ENCODE results near the gene EXOC2. TPM values are rescaled to one million over a fixed set of nuclear protein-coding genes. Genes with fewer than 3 reads are reported as not detected.

The EXOC2 gene
- total RNA-seq, 1 experiment from 2014 or later: 24.5 TPM

DNA sequence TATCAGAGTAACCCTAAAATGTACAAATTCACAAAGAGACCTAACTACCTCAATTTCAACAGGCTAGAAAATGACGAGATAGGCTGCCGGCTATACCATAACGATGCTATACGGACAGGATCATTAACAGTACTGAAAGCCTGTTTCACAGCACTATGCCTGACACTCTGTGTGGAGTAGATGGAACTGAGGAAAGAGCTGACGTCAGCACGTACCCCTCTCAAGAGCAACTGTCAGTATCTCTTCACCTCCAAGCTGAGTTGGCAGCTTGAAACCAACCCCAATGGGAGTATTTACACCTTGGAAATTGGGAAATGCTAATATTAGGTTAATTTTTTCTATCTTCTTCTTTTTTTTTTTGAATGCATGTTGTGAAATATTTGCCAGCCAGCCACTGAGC lies 89.7 kb downstream of the EXOC2 start:
- ChIA-PET RAD21 (ENCODE audit: low non-redundant PET in 1 of 2, low total read pairs in 2 of 2, uncharacterized antibody in 2 of 2, unreplicated experiment in 2 of 2) (no interaction called here), CTCF (no interaction called here), POLR2A (no interaction called here)
- H3K4me2 ChIP-seq (ENCODE audit: low read length): no peak overlapping the region
- H3K27me3 ChIP-seq (ENCODE audit: insufficient read depth, low read length): no peaks in the 10 kb centered on the region
- no peak for TF ChIP-seq EZH2phosphoT487 (IDR thresholded peaks at IDR 0.05; ENCODE audit: borderline replicate concordance)
- no peak for TF ChIP-seq TCF7L2 (IDR thresholded peaks at IDR 0.05; ENCODE audit: borderline replicate concordance, extremely low read depth, insufficient read depth, insufficient read length)
- no peak for TF ChIP-seq ZNF274 (IDR thresholded peaks at IDR 0.05; ENCODE audit: low read depth, low read length)
- TF ChIP-seq, protein P1, sequence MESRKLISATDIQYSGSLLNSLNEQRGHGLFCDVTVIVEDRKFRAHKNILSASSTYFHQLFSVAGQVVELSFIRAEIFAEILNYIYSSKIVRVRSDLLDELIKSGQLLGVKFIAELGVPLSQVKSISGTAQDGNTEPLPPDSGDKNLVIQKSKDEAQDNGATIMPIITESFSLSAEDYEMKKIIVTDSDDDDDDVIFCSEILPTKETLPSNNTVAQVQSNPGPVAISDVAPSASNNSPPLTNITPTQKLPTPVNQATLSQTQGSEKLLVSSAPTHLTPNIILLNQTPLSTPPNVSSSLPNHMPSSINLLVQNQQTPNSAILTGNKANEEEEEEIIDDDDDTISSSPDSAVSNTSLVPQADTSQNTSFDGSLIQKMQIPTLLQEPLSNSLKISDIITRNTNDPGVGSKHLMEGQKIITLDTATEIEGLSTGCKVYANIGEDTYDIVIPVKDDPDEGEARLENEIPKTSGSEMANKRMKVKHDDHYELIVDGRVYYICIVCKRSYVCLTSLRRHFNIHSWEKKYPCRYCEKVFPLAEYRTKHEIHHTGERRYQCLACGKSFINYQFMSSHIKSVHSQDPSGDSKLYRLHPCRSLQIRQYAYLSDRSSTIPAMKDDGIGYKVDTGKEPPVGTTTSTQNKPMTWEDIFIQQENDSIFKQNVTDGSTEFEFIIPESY (IDR thresholded peaks at IDR 0.05; ENCODE audit: extremely low read depth, insufficient replicate concordance, low read length): no peak
- no peak for TF ChIP-seq ZFX (IDR thresholded peaks at IDR 0.05)
- TF ChIP-seq SP1 (IDR thresholded peaks at IDR 0.05; ENCODE audit: low read depth): no peak
- TF ChIP-seq POLR2A (IDR thresholded peaks at IDR 0.05; ENCODE audit: borderline replicate concordance, extremely low read depth, insufficient read depth, insufficient read length): no peak
- no peak for TF ChIP-seq ATF3 (IDR thresholded peaks at IDR 0.05)
- no peak for TF ChIP-seq POLR2AphosphoS5 (IDR thresholded peaks at IDR 0.05; ENCODE audit: low read depth, low read length)
- TF ChIP-seq, protein P2, sequence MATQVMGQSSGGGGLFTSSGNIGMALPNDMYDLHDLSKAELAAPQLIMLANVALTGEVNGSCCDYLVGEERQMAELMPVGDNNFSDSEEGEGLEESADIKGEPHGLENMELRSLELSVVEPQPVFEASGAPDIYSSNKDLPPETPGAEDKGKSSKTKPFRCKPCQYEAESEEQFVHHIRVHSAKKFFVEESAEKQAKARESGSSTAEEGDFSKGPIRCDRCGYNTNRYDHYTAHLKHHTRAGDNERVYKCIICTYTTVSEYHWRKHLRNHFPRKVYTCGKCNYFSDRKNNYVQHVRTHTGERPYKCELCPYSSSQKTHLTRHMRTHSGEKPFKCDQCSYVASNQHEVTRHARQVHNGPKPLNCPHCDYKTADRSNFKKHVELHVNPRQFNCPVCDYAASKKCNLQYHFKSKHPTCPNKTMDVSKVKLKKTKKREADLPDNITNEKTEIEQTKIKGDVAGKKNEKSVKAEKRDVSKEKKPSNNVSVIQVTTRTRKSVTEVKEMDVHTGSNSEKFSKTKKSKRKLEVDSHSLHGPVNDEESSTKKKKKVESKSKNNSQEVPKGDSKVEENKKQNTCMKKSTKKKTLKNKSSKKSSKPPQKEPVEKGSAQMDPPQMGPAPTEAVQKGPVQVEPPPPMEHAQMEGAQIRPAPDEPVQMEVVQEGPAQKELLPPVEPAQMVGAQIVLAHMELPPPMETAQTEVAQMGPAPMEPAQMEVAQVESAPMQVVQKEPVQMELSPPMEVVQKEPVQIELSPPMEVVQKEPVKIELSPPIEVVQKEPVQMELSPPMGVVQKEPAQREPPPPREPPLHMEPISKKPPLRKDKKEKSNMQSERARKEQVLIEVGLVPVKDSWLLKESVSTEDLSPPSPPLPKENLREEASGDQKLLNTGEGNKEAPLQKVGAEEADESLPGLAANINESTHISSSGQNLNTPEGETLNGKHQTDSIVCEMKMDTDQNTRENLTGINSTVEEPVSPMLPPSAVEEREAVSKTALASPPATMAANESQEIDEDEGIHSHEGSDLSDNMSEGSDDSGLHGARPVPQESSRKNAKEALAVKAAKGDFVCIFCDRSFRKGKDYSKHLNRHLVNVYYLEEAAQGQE (IDR thresholded peaks at IDR 0.05; ENCODE audit: low read depth): no peak
- TF ChIP-seq EZH2 (IDR thresholded peaks at IDR 0.05): no peak
- TF ChIP-seq, protein P3, sequence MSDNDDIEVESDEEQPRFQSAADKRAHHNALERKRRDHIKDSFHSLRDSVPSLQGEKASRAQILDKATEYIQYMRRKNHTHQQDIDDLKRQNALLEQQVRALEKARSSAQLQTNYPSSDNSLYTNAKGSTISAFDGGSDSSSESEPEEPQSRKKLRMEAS (IDR thresholded peaks at IDR 0.05): no peak
- TF ChIP-seq RAD21 (IDR thresholded peaks at IDR 0.05; ENCODE audit: low read depth): no peak
- TF ChIP-seq JUND (IDR thresholded peaks at IDR 0.05): no peak
- TF ChIP-seq EGR1 (IDR thresholded peaks at IDR 0.05; ENCODE audit: low read depth): no peak
- no peak for TF ChIP-seq SRF (IDR thresholded peaks at IDR 0.05; ENCODE audit: low read depth)
- no peak for TF ChIP-seq YY1 (IDR thresholded peaks at IDR 0.05; ENCODE audit: extremely low read depth, insufficient replicate concordance, low read depth, low read length)
- no peak for TF ChIP-seq CEBPB (IDR thresholded peaks at IDR 0.05; ENCODE audit: low read depth)
- H2AFZ ChIP-seq (ENCODE audit: low read depth, low read length, poor library complexity, severe bottlenecking): no peak overlapping the region
- no TSS peak for BruUV-seq (replicated peaks)
- no peak for ATAC-seq
- H3K4me3 ChIP-seq (replicated peaks in 1 of 2; ENCODE audit: low read depth in 1 of 2, low read length in 2 of 2): no peak overlapping the region
- no peak overlapping the region for H3K9ac ChIP-seq (ENCODE audit: low read length)
- H3K9me3 ChIP-seq (ENCODE audit: control insufficient read depth in 1 of 2, insufficient read depth in 1 of 2, low read depth in 1 of 2, low read length in 2 of 2): no peaks in the 10 kb centered on the region
- H3K4me1 ChIP-seq (ENCODE audit: control insufficient read depth in 1 of 2, insufficient read depth in 2 of 2, low read length in 2 of 2): no peaks in the 10 kb centered on the region
- no peak overlapping the region for H3K27ac ChIP-seq (ENCODE audit: low read depth, low read length)
- H3K36me3 ChIP-seq (ENCODE audit: control insufficient read depth in 1 of 2, insufficient read depth in 2 of 2, low read length in 2 of 2): no peaks in the 10 kb centered on the region
- H3K9me2 ChIP-seq (ENCODE audit: insufficient read depth): no peaks in the 10 kb centered on the region
- no peaks in the 10 kb centered on the region for H3K79me2 ChIP-seq (ENCODE audit: insufficient read depth, low read length)
- no peaks in the 10 kb centered on the region for H4K20me1 ChIP-seq (ENCODE audit: insufficient read depth)
- no peak for DNase-seq (ENCODE audit: low read depth, low spot score)
- intact Hi-C loops (cut with micrococcal nuclease): no loop called here

Data from HCT116 (cell line).